Colonic mucosa (tissue), 4 donors: Measurements from ENCODE around the gene ITPK1. TPM values are rescaled to one million over a fixed set of nuclear protein-coding genes. Genes with fewer than 3 reads are reported as not detected.

Experiments
- DNase-seq: peaks from one replicate; pipeline ENCODE4 v3.0.0-alpha.2; 2020
- H3K27ac ChIP-seq: fragments of 200-600 bp; one replicate; pipeline ENCODE4 v1.8.0; 2021
- H3K27me3 ChIP-seq: fragments of 200-600 bp; one replicate; pipeline ENCODE4 v1.8.0; 2021
- H3K36me3 ChIP-seq: fragments of 200-600 bp; one replicate; pipeline ENCODE4 v1.8.0; 2021
- H3K4me1 ChIP-seq: fragments of 200-600 bp; one replicate; pipeline ENCODE4 v1.8.0; 2021; ENCODE audit warnings: mild to moderate bottlenecking
- H3K4me3 ChIP-seq: fragments of 200-600 bp; one replicate; pipeline ENCODE4 v1.8.0; 2021
- H3K9ac ChIP-seq, 2 donors: one replicate each; pipeline ENCODE4 v1.7.0; 2013; ENCODE audit warnings: control low read depth in 2 of 2, low read depth in 2 of 2, low read length in 2 of 2
- H3K9me3 ChIP-seq: fragments of 200-600 bp; one replicate; pipeline ENCODE4 v1.8.0; 2021
- intact Hi-C: fragments of 100-400 bp; cut with DNase I; formaldehyde crosslinking; loops from one replicate; pipeline ENCODE4 v1.14.1; 2022
- total RNA-seq, 2 donors: library from RNA; stranded (reverse); fragmentation: NEBNext Ultra II Directional in 1 of 2; extraction: Animal tissue kit (Norgen Biotek cat#: 25700) in 1 of 2; gene quantifications; one replicate each; pipeline ENCODE4 v1.2.1, GENCODE V29; 2021
- TF ChIP-seq, protein P1 (sequence below): fragments of 200-600 bp; IDR thresholded peaks from one replicate; pipeline ENCODE4 v1.8.0; 2022; ENCODE audit warnings: antibody characterized with exemption, mild to moderate bottlenecking
- donor health status: healthy.
- donor health status: DM: no; HTN: no; CAD: no.
- donor health status: DM: no; HTN: no; CAD: no.

ITPK1 gene
- total RNA-seq, 2 donors from 2014 or later, result 118 to 134 TPM

DNA sequence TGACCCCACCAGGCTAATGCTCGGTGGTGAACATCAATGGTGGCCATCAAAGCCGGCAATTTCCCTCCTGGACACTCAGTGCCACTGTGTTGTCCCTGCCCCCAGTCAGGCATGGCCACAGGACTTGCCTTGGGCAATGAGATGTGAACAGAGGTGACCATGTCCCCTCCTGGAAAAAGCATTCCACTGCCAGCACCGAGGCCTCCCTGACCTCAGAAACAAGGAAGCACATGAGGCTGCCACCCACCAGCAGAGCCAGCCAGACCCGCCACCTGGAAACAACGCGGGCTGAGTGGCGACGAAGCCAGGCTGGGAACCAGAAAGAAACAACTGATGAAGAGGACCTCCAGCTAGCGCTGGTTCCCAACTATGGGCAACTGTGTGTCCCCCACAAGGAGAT, 31.8 kb downstream of the ITPK1 start:
- Histone ChIP-seq H3K27ac (no peak overlapping the region), H3K4me3 (no peak overlapping the region), H3K36me3 (no peaks in the 10 kb centered on the region), H3K4me1 (peaks cover 3% of the 10 kb centered on the region), H3K9me3 (no peaks in the 10 kb centered on the region), H3K27me3 (no peaks in the 10 kb centered on the region), H3K9ac (no peak overlapping the region)
- TF ChIP-seq, protein P1, sequence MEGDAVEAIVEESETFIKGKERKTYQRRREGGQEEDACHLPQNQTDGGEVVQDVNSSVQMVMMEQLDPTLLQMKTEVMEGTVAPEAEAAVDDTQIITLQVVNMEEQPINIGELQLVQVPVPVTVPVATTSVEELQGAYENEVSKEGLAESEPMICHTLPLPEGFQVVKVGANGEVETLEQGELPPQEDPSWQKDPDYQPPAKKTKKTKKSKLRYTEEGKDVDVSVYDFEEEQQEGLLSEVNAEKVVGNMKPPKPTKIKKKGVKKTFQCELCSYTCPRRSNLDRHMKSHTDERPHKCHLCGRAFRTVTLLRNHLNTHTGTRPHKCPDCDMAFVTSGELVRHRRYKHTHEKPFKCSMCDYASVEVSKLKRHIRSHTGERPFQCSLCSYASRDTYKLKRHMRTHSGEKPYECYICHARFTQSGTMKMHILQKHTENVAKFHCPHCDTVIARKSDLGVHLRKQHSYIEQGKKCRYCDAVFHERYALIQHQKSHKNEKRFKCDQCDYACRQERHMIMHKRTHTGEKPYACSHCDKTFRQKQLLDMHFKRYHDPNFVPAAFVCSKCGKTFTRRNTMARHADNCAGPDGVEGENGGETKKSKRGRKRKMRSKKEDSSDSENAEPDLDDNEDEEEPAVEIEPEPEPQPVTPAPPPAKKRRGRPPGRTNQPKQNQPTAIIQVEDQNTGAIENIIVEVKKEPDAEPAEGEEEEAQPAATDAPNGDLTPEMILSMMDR, result no peak
- intact Hi-C loops, result no loop called here
- no peak for DNase-seq

- no peak for DNase-seq
- Histone ChIP-seq H3K4me1 (peaks cover 3% of the 10 kb centered on the region), H3K9me3 (no peaks in the 10 kb centered on the region), H3K36me3 (no peaks in the 10 kb centered on the region), H3K27me3 (no peaks in the 10 kb centered on the region), H3K9ac (no peak overlapping the region), H3K4me3 (no peak overlapping the region), H3K27ac (no peak overlapping the region)
- TF ChIP-seq, protein P1, result no peak
- intact Hi-C loops, result no loop called here
Measured at GRCh38 chr14:93082576-93083001, 33.1 kb downstream of the ITPK1 start.

DNA sequence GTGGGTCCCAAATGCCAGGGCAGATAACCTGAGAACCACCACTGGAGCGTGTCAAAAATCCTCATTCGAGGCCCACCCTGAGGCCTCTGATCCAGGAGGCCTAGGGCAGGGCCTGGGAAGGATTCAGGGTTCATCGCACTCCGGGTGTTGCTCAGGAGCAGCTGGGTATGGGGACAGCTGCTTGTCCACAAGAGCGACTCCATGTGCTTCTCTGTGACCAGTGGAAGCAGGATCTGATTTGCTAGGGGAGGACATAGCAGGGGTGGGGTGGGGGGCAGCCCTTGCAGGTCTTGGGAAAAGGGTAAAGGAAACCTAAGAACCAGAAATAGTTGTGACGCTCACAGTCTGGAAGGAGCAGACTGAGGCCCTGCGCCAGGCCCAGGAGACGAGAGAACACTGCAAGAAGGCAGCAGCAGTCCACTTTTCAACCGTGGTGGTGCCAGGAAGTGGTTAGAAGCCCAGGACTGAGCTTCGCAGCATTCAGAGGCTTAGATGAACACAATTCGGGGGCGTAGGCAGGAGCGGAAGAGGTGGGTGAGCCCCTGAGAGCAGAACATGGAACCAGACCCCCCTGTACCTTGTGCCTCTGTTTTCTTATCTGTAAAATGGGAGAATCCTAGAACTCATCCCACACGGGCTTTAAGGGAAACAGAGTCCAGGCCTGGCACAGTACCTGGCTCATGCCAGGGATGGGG, 33.7 kb downstream of the ITPK1 start:
- TF ChIP-seq, protein P1, result no peak
- Histone ChIP-seq H3K27me3 (no peaks in the 10 kb centered on the region), H3K9ac (no peak overlapping the region), H3K4me1 (peaks cover 3% of the 10 kb centered on the region), H3K36me3 (no peaks in the 10 kb centered on the region), H3K27ac (no peak overlapping the region), H3K4me3 (no peak overlapping the region), H3K9me3 (no peaks in the 10 kb centered on the region)
- DNase-seq, result no peak
- intact Hi-C loops, result no loop called here

DNA sequence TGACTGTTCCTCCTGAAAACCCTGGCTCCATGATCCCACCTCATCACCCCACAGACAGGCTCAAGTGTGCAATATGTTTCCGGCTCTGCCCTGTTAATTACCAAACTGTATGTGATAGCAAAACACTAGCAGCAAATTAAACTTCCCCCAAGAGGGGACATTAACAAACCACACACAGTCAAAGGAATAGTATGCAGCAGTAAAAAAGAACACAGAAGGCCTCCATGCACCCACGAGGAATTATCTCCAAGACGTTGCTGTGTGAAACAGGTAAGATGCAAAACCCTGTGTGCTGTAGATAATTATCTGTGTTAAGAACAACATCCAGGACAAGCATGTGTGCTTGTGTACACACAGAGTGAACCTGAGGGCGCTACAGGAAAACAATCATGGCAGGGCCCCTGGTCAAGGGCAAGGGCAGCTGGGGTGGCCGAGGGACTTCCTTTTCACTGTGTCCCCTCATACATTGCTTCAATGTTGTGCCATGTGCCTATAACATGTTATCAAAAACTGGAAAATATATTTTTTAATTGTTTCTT, 35.8 kb downstream of the ITPK1 start:
- Histone ChIP-seq H3K36me3 (no peaks in the 10 kb centered on the region), H3K9me3 (no peaks in the 10 kb centered on the region), H3K27ac (no peak overlapping the region), H3K4me1 (peaks cover 3% of the 10 kb centered on the region), H3K27me3 (no peaks in the 10 kb centered on the region), H3K4me3 (no peak overlapping the region), H3K9ac (no peak overlapping the region)
- intact Hi-C loops, result no loop called here
- TF ChIP-seq, protein P1, result no peak
- DNase-seq, result no peak

DNA sequence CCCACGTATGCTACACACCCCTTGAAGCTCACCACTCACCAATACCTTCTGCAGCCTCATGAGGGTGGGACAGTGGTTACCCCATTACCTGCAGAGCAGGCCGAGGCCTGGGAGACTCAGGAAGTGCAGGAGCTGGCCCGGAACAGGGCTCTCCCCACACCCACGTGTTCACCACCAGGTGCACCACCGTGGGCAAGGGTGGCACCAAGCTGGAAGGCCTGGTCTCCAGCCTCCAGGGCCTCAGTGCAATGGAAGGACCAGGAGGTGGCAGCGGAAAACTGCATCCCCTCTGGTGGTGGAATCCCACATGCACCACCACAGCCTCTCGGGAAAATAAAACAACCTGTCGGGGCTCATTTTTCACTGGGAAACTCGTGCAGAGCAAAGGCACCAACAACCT, 36.4 kb downstream of the ITPK1 start:
- H3K4me1 ChIP-seq, result peaks cover 3% of the 10 kb centered on the region
- no peak overlapping the region for H3K9ac ChIP-seq
- intact Hi-C loops, result no loop called here
- no peaks in the 10 kb centered on the region for H3K36me3 ChIP-seq
- no peak overlapping the region for H3K27ac ChIP-seq
- H3K27me3 ChIP-seq, result no peaks in the 10 kb centered on the region
- H3K9me3 ChIP-seq, result no peaks in the 10 kb centered on the region
- no peak for DNase-seq
- TF ChIP-seq, protein P1, result no peak
- H3K4me3 ChIP-seq, result no peak overlapping the region
